HG03064 (cell line): Measurements from ENCODE around the gene MIGA2.
"Not testable (repeated sequence)": the region's sequence is repeated elsewhere in the genome, so short reads cannot be mapped to it uniquely, and the experiment has no call there.

Experiments
- ATAC-seq: cut with Tn5 transposase; IDR thresholded peaks from one replicate; pipeline ENCODE4 v1.9.1; 2021; ENCODE audit warnings: low read depth; ENCODE audit not compliant: unreplicated experiment

Gene MIGA2

DNA sequence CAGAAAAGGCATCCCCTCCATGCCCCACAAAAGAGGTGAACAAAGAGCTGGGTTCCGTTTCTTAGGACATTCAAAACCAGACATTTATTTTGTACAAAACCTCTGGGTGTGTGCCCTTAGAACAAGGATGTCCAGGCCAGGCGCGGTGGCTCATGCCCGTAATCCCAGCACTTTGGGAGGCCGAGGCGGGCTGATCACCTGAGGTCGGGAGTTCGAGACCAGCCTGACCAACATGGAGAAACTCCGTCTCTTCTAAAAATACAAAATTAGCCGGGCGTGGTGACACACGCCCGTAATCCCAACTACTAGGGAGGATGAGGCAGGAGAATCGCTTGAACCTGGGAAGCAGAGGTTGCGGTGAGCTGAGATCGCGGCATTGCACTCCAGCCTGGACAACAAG is 76.1 kb downstream of the MIGA2 start:
- ATAC-seq: not testable (repeated sequence)

GRCh38 chr9:129113645-129114304 is 77.3 kb downstream of the MIGA2 start:
- ATAC-seq: no peak

DNA sequence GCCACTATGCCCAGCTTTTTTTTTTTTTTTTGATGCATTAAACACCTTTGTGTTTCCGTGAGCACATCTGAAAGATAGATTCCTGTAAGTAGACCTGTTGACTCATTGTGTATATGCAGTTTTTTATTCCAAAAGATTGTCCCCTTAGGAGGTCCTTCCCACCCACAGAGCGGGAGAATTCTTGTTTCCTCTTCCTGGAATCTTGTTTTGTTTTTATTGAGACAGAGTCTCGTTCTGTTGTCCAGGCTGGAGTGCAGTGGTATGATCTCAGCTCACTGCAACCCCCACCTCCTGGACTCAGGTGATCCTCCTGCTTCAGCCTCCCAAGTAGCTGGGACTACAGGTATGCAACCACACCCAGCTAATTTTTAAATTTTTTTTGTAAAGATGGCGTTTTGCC is 82.4 kb downstream of the MIGA2 start:
- ATAC-seq: no peak

DNA sequence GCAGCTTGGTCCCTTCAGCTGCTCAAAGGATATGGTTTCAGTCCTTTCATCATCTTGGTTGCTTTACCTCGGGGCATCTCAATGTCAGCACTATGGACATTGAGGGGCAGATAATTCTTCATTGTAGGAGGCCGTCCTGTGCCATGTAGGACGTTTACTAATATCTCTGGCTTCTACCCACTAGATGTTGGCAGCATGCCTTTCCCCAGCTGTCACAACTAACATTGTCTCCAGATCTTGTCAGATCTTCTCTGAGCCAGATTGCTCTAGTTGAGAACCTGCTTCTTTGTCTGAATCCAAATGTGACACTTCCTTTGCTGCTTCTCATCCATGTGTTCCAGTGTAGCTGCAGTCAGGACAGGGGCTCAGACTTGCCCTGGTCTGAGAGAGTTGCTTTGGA is 85.1 kb downstream of the MIGA2 start:
- no peak for ATAC-seq
